HG02973 (cell line): ENCODE measurements around the gene XPNPEP2.

Experiments used
- ATAC-seq: cut with Tn5 transposase; IDR thresholded peaks from one replicate; pipeline ENCODE4 v1.9.1; 2021; ENCODE audit warnings: moderate library complexity; ENCODE audit not compliant: unreplicated experiment

XPNPEP2 gene

DNA sequence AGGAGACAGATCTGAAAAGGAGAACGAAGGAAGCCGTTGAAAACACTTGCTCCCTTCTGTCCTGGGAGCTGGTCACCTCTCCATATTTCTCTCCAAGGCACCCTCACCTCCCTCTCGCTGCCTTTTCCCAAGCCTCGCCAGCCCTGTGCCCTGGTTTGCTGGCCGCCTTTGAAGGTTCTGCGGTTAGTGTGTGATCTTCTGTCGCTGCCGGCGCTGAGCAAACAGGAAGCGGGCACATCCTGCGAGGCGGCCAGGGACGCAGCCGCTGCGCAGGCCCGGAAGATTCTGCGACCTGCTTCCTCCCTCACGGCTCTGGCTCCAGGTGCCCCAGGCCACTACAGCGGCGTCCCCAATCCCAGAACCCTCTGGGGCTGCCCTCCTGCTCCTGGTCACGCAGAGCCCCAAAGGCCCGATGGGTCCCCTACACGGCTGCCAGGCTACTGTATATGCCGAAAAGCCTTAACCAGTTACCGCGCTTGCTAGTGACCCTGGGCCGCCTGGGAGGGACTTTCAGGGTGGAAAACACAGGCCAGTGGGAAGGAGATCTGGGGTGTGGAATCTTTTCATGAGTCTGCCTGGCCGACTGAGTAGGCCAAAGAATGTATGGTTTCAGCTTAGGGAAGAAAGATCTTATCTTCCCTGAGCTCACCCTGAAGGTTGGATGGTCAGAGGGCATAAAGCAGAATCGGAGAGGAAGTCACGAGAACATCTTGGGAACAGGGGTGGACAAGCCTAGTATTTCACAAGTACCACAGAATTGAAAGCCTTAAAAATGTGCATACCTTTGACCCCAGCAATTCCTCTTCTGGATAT, 38.6 kb downstream of the XPNPEP2 start:
- ATAC-seq = no peak

DNA sequence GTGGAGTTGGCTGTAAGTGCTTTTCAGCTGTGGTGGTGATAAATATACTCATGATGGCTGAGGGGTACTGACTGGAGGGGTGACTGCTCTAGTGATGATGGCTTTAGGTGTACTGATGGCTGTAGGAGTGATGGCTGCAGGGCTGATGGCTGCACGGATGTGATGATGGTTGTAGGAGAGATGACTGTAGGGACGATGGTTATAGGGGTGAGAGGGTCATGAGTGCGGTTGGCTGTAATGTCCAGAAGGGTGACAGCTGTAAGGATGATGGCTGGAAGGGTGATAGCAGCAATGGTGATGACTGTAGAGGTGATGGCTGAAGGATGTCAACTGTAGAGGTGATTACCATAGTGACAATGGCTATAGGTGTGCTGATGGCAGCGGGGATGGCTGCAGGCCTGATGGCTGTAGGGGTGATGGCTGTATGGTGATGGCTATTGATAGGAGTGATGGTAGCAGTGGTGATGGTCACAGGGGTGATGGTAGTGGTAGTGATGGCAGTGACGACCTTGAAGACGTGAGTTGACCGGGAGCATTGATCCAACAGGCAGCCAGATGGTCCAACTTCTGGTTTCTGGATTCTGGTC, 40.4 kb downstream of the XPNPEP2 start:
- ATAC-seq = no peak

DNA sequence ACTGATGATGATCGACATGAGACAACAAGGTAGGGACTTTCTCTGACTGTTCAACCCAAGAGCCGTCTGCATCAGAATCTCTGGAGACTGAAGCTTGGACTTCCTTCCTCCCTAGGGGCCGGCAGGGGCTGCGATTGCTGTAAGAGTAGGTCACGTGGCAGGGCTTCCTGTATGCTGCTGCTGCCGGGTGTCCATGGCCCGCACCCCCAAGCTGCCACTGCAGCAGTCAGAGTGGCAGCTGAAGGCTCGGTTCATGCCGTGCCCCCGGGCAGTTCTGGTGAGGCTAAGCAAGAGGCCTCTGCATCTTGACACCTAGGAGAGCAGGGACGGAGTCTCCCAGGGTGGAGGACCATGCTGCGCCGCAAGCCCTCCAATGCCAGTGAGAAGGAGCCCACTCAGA, 41.0 kb downstream of the XPNPEP2 start, which contains the start of gene SASH3:
Gene SASH3, plus strand, starts transcription at position 203 of the 400 bp plus-strand sequence. Its CDS starts 149 bp downstream, at position 352.
- ATAC-seq = no peak

DNA sequence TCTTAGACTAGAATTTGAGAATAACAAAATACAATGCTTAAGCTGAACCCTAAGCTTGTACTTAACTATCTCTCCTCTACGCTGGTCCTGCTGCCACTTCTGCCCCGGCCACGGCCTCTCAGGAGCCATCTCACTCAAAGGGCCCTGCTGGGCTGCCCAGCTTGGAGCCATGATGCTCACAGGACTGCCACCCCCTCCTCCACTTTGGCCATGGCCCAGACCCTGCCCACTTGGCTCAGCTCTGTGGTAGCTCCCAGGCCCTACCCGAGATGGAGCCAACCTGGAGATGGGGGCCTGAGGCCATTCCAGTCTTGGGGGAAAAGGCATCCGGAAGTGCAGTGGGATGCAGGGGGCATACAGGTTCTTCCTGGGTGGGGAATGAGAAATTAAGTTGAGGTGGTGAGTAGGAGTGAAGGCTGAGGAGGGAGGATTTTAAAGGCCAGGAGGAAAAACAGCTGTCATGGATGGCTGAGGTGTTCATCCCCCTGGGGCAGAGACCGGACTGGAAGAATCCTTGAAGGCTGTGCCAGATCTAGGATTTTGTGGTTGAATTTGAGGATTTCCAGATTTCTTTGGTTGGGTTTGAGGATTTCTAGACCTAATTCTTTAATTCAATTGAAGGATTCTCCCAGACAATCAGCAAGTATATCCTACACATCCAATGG, 41.8 kb downstream of the XPNPEP2 start:
- no peak for ATAC-seq

GRCh38 chrX:129781134-129781672, 42.4 kb downstream of the XPNPEP2 start:
- ATAC-seq = peak; percentile 66

GRCh38 chrX:129781680-129782495, 43.1 kb downstream of the XPNPEP2 start:
- ATAC-seq = no peak

DNA sequence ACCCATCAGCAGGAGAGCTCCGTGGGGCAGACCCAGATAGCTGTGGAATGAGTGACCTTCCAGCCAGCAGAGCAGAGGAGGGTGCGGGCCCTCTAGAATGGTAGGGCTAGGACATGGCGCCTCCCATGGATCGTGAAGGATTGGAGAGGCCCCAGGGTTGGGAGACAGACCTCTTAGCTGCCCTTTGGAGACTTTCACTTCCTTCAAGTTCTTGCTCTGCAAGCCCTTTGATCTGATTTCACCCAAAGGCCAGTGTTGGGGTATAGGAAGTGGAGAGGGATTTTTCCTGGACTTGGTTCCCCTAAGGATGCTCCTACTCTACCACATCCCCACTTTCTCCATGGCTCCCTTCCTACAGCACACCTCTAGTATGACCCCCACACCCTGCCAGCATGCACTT, 43.9 kb downstream of the XPNPEP2 start:
- ATAC-seq = no peak

GRCh38 chrX:129783291-129783713, 44.5 kb downstream of the XPNPEP2 start:
- ATAC-seq = no peak

GRCh38 chrX:129784371-129784770, 45.6 kb downstream of the XPNPEP2 start:
- no peak for ATAC-seq

- no peak for ATAC-seq
These were observed 46.6 kb downstream of the XPNPEP2 start for GRCh38 chrX:129785160-129785947.

DNA sequence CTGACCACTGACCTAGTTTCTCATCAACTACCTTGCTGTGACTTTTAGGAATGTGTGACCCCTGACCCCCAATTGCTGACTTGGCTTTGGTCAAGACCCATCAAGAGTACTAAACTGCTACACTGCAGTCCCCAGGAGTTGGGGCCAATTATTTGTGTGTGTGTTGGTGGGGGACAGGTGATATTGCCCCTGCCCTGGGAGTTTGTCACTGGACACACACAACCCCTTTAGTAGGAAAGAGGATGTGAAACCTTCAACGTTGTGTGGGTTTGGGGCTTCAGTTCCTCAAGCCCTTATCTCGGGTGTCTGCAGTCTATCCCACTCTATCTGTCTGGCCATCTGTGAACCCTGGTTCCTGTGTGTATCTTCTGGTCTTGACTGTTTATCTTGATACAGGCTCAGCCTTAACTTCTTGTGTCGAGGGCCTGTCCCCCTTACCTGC, 47.5 kb downstream of the XPNPEP2 start:
- peak; percentile 80 for ATAC-seq

DNA sequence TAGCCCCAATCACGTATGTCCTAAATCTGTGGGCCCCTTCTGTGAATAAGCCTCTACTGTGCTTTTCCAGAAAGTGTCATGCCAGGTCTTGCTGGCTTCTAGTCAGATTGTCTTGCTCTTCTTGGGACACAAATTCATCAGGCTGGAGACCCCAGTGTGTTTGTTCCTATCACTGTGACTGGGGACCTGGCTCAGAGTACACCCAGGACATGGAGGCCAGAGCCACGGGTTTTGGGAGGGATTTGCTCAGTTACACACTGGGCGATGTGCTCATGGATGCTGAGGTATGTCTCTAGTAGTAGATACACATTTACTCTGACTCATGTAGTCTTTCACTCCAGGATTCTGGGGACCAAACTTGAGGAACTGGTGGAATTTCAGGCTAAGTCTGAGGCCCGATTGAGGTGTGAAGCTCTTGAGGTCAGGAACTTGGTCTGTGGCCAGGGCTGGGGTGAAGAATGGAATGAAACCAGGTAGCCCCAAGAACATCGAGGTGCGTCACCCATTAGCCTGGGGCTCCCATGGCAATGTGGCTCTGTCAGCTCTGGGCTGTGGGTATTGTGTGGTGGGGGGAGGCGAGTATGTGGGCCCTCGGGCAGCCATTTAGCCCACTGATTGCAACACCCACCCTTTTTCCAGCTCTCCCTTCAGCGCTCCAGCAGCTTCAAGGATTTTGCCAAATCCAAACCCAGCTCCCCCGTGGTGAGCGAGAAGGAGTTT, 48.7 kb downstream of the XPNPEP2 start:
- no peak for ATAC-seq

- ATAC-seq = no peak
These were observed 49.7 kb downstream of the XPNPEP2 start for GRCh38 chrX:129788527-129788926.

GRCh38 chrX:129790146-129790545, 51.4 kb downstream of the XPNPEP2 start:
- no peak for ATAC-seq

DNA sequence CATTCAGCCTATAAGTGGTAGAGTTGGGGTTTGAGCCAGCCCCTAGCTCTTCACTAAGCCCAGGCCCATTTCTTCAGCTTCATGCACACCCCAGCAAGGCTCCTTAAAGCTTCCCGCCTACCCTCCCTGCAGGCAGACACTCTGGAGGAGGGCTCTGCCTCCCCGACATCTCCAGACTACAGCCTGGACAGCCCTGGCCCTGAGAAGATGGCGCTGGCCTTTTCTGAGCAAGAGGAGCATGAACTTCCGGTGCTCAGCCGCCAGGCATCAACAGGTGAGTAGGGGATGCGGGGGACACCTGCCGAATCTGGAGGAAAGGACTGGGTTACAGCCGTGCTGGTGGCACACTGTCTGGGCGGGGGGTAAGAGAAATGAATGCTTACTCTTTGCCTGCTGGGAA, 52.0 kb downstream of the XPNPEP2 start:
- no peak for ATAC-seq

- ATAC-seq = no peak
These were observed 52.6 kb downstream of the XPNPEP2 start for GRCh38 chrX:129791336-129791735.

GRCh38 chrX:129791961-129792570, 53.3 kb downstream of the XPNPEP2 start:
- ATAC-seq = no peak

GRCh38 chrX:129792586-129793291, 54.0 kb downstream of the XPNPEP2 start:
- ATAC-seq = no peak
